HK-2 (cell line): ENCODE results near the gene DNAJC3.
"Not testable (repeated sequence)": the region's sequence is repeated elsewhere in the genome, so short reads cannot be mapped to it uniquely, and the experiment has no call there.

ENCODE experiments used
- DNase-seq: peaks from one replicate; pipeline ENCODE4 v3.0.0-alpha.2; 2018; ENCODE audit not compliant: unreplicated experiment

DNAJC3 gene

GRCh38 chr13:95783747-95784146 lies 106.8 kb downstream of the DNAJC3 start:
- no peak for DNase-seq

DNA sequence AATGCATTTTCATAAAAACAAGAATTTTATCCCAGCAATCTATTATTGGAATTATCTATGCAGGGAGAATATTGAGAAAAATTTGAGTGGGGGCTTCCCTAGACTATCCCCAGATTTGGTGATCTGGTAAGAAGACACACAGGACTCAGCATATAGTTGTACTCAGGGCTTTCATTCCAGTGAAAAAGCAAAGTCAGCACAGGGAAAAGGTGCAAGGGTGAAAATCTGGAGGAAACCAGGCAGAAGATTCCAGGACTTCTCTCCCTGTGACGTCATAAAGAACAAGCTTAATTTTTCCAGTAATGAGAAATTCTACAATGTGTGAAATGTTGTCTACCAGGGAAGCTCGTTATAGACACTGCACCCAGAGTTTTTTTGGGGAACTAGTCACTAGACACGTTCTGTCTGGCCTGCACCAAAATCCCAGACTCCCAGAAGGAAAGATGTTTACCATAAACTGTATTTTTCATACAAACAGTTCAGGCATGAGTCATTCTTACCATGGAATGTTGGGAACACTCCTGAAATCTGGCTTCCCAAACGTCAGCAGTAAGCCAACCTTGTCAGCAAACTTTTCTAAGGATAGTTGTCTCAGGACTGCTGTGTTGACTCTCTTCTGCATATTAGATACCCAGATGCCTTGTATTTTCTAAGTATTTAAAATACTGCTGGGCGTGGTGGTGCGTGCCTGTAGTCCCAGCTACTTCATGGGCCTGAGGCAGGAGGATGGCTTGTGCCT lies 107.4 kb downstream of the DNAJC3 start:
- DNase-seq = peak; percentile 2

DNA sequence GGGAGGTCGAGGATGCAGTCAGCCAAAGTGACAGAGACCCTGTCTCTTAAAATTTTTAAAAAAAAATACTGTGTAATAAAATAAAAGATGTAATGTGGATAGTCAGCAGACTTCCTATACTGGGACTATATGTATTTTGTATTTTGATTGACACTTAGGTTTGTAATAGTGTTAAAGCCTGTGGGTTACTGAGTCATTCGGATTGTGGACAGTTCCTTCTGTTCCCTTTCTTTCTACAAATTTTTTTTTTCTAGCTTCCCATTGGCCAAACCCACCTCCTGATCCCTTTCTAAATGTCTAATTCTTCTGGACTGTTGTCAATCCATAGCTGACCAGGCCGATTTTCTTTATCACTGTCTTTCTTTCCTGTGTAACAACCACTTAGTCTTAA lies 108.0 kb downstream of the DNAJC3 start:
- DNase-seq = no peak

- DNase-seq = no peak
Observed at GRCh38 chr13:95787356-95788099, 110.6 kb downstream of the DNAJC3 start.

DNA sequence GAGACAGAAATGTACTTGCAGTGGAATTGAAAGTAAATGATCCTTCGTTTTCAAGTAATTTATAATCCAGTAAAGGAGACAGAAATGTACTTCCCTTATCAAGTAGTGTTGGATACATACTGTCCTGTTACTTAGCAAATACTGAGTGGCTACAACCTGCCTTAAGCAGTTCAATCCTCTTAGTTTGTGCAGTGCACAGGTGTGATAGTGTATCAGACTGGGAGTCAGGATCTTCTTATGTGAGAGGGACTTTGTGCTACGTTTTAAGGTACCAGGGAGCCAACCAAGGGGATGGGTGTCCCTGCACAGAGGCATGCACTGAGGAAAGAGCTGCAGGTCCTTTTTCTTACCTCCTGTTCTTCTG lies 111.1 kb downstream of the DNAJC3 start:
- DNase-seq = no peak

GRCh38 chr13:95789315-95789714 lies 112.4 kb downstream of the DNAJC3 start:
- DNase-seq = not testable (repeated sequence)

GRCh38 chr13:95791084-95791722 lies 114.3 kb downstream of the DNAJC3 start:
- DNase-seq = no peak

DNA sequence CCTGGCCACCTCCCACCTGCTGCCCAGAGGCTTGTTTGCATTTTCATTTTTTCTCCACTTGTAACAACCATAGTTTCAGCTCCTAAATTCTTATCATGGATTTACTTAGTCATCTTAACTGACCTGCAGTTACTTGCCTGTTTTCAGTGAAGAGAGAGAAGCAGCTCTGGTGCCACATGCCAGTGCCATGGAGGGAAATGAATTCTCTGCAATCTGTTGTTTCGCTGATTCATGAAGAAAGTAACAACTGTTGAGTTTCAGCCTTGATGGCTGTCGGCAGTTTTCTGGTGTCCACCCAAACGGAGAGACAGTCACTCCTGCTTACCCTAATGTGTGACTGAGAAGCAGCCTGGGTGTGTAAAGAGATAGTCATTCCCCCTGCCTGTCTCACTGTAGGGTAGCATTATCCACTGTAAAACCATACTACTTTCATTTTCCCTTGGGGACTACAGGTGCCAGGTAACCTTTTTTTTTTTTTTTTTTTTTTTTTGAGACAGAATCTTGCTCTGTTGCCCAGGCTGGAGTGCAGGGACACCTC lies 116.1 kb downstream of the DNAJC3 start:
- no peak for DNase-seq

DNA sequence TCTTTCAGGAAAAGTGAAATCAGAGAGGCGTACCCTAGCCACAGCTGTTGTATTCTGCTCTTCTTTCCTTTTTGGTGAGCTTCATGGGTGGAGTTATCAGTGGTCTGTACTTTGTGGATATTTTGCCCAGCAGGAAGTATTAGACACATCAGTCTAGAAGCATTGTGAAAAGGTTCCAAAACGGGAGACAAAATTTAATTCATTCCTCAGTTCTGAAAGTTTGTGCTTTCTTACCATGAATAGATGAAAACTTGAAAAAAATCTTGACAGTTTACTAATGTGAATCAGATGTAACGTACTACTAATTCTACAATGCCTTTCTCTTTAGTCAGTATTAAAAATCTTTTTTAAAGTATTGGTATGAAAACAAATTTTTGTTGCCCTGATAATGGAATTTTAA lies 116.8 kb downstream of the DNAJC3 start:
- no peak for DNase-seq

- DNase-seq = no peak
Observed at GRCh38 chr13:95797016-95797415, 120.1 kb downstream of the DNAJC3 start.

DNA sequence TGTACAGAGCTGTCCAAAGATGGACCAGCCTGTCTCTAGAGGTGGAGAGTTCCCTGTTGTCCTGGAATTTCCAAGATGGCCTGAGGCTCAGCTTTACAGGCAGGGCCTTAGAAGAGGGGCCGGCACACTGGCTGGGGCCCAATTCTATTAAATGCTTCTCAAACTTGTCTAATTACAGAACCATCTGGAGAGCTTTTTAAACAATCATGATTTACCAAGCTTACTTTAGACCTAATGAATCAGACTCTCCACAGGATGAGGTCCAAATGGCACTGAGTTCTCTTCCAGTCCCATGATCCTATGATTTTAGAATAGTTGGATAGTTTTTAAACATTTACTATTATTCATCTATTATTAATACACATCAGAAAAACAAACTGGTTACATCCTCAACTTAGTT lies 123.5 kb downstream of the DNAJC3 start:
- no peak for DNase-seq

GRCh38 chr13:95801825-95802224 lies 124.9 kb downstream of the DNAJC3 start:
- DNase-seq = no peak

GRCh38 chr13:95805921-95806320 lies 129.0 kb downstream of the DNAJC3 start:
- DNase-seq = no peak

DNA sequence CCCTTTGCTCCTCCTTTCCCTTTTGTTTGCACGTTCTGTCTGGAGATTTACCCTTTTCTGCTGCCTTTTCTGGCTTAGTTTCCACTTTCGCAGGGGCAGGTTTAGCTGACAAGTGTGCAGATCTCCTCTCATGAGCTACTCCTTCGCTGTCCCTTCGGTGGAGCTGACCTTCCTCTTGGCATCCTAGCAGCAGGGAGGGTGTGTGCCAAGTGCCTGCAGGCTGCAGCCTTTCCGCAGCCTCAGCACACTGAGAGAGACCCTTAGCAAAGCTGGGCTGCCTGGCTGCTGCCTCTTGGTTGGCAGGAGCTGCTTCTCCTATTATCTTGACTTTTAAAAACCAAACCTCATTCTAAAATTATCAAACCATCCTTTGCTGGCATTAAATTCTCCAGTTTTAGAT lies 132.5 kb downstream of the DNAJC3 start:
- DNase-seq = no peak

DNA sequence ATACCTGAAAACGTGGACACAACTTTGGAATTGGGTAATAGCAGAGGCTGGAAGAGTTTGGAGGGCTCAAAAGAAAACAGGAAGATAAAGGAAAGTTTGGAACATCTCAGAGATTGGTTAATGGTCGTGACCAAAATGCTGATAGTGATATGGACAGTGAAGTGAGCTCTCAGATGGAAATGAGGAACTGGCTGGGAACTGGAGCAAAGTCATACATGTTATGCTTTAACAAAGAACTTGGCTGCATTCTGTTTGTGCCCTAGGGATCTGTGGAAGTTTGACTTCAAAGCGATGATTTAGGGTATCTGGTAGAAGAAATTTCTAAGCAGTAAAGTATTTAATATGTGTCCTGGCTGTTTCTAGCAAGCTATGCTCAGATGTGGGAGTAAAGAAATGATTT lies 136.2 kb downstream of the DNAJC3 start:
- no peak for DNase-seq

- DNase-seq = no peak
Observed at GRCh38 chr13:95814495-95814894, 137.6 kb downstream of the DNAJC3 start.

- no peak for DNase-seq
Observed at GRCh38 chr13:95822303-95822702, 145.4 kb downstream of the DNAJC3 start.

- no peak for DNase-seq
Observed at GRCh38 chr13:95833126-95833525, 156.2 kb downstream of the DNAJC3 start.

DNA sequence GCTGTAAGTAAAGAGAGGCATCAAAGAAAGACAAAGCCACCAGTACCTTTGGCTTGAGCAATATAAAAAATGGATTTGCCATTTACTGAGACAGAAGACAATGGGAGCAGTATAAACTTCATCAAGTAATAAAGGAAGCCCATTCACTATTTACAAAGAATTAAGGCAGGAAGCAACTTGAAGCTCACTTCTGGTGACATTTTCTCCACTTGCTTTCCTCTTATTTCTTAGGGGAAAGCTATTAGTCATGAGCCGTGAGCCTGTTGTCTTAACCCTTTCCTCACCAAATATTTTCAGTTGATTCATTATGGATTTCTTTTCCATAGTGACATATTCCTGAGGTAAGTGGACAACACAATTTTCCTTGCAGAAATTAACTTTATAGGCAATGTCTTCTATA lies 156.8 kb downstream of the DNAJC3 start:
- no peak for DNase-seq

GRCh38 chr13:95834134-95834765 lies 157.3 kb downstream of the DNAJC3 start:
- peak; percentile 58 for DNase-seq

- no peak for DNase-seq
Observed at GRCh38 chr13:95841894-95842293, 165.0 kb downstream of the DNAJC3 start.

- DNase-seq = no peak
Observed at GRCh38 chr13:95842898-95843297, 166.0 kb downstream of the DNAJC3 start.
